K562 (cell line): ENCODE measurements around the gene GPSM3.

Experiments
- ATF2 ChIP-seq: sonication (generic); formaldehyde crosslinking; IDR thresholded peaks from 2 replicates; pipeline ENCODE4 v1.8.1; 2022; ENCODE audit warnings: missing genetic modification reagents
- EP300 ChIP-seq: IDR thresholded peaks from 2 replicates; pipeline ENCODE4 v1.6.1; 2012; ENCODE audit warnings: low read length, improper control_type of control experiment
- HDAC3 ChIP-seq: fragments of 450-650 bp; IDR thresholded peaks from 2 replicates; pipeline ENCODE4 v1.6.1; 2018; ENCODE audit warnings: borderline replicate concordance, mild to moderate bottlenecking, moderate library complexity; ENCODE audit not compliant: partially characterized antibody
- HMG20A ChIP-seq: fragments of 450-650 bp; formaldehyde crosslinking; conservative IDR thresholded peaks from 2 replicates; pipeline ENCODE4 v1.4.0; 2020; ENCODE audit warnings: mild to moderate bottlenecking, mixed read lengths
- KLF6 ChIP-seq: fragments of 250-450 bp; sonication (Bioruptor Pico); IDR thresholded peaks from 2 replicates; pipeline ENCODE4 v1.4.0; 2020; ENCODE audit warnings: mild to moderate bottlenecking, moderate library complexity, borderline replicate concordance
- MLLT1 ChIP-seq, 2 experiments: fragments of 450-650 bp; IDR thresholded peaks; 2 replicates each; pipeline ENCODE4 v1.6.1; 2016
- POLR2A ChIP-seq: fragments of 450-650 bp; conservative IDR thresholded peaks from 2 replicates; pipeline ENCODE4 v1.6.1; 2016
- ZNF224 ChIP-seq: sonication (generic); formaldehyde crosslinking; IDR thresholded peaks from 2 replicates; pipeline ENCODE4 v1.8.0; 2022; ENCODE audit warnings: mild to moderate bottlenecking, missing genetic modification reagents
- ZNF318 ChIP-seq, 2 experiments: fragments of 450-650 bp; IDR thresholded peaks; 2 replicates each; pipeline ENCODE4 v1.6.1; 2016; ENCODE audit warnings: mild to moderate bottlenecking in 2 of 2, borderline replicate concordance in 1 of 2, low read depth in 1 of 2, moderate library complexity in 1 of 2
- TF ChIP-seq, protein P1 (sequence below), 3 experiments: IDR thresholded peaks in 2 of 3; conservative IDR thresholded peaks in 1 of 3; 2 replicates each; pipeline ENCODE4 v1.5.1; 2011 to 2012; ENCODE audit warnings: low read length in 3 of 3, mild to moderate bottlenecking in 3 of 3, control low read depth in 2 of 3, improper control_type of control experiment in 1 of 3, inconsistent platforms in 1 of 3, low read depth in 1 of 3, mixed read lengths in 1 of 3, moderate library complexity in 1 of 3; ENCODE audit not compliant: insufficient read depth in 2 of 3

GRCh38 chr6:32196682-32197616, 4.5 kb upstream of the GPSM3 start:
- TF ChIP-seq ZNF224 (CRISPR knock-in tag) (no peak), MLLT1 (IDR thresholded peaks at IDR 0.05) (no peak), HMG20A (CRISPR knock-in tag) (no peak), POLR2A (no peak), EP300 (no peak), HDAC3 (no peak), KLF6 (CRISPR knock-in tag) (no peak), ATF2 (no peak), ZNF318 (IDR thresholded peaks at IDR 0.05; ENCODE audit: borderline replicate concordance in 1 of 2, low read depth in 1 of 2) (no peak)
- TF ChIP-seq, protein P1, sequence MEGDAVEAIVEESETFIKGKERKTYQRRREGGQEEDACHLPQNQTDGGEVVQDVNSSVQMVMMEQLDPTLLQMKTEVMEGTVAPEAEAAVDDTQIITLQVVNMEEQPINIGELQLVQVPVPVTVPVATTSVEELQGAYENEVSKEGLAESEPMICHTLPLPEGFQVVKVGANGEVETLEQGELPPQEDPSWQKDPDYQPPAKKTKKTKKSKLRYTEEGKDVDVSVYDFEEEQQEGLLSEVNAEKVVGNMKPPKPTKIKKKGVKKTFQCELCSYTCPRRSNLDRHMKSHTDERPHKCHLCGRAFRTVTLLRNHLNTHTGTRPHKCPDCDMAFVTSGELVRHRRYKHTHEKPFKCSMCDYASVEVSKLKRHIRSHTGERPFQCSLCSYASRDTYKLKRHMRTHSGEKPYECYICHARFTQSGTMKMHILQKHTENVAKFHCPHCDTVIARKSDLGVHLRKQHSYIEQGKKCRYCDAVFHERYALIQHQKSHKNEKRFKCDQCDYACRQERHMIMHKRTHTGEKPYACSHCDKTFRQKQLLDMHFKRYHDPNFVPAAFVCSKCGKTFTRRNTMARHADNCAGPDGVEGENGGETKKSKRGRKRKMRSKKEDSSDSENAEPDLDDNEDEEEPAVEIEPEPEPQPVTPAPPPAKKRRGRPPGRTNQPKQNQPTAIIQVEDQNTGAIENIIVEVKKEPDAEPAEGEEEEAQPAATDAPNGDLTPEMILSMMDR (IDR thresholded peaks at IDR 0.05 in 2 of 3, conservative IDR thresholded peaks at IDR 0.05 in 1 of 3; ENCODE audit: insufficient read depth in 2 of 3, low read depth in 1 of 3, low read length in 3 of 3): peak in 2 of 3 experiments; percentile 23 to 44; a peak in 3 of 6 replicates
